ENCODE results near the gene PRKCA.
"Not testable (repeated sequence)": the region's sequence is repeated elsewhere in the genome, so short reads cannot be mapped to it uniquely, and the experiment has no call there.

Gene PRKCA

GRCh38 chr17:66386498-66387351 lies 84.3 kb downstream of the PRKCA start:
- Histone ChIP-seq H3K36me3 (ENCODE audit: control insufficient read depth in 2 of 2, insufficient read depth in 2 of 2, low read length in 2 of 2) (peaks cover 4% of the 10 kb centered on the region in 2 donors), H3K4me3 (ENCODE audit: low read length in 2 of 2) (no peak overlapping the region), H3K27ac (ENCODE audit: low read length) (no peak overlapping the region), H3K9ac (ENCODE audit: low read length in 2 of 2) (no peak overlapping the region), H3K27me3 (ENCODE audit: control insufficient read depth in 1 of 2, insufficient read depth in 2 of 2, low read length in 2 of 2) (no peaks in the 10 kb centered on the region), H3K4me1 (ENCODE audit: control insufficient read depth, insufficient read depth, low read length) (no peaks in the 10 kb centered on the region), H3K9me3 (ENCODE audit: control insufficient read depth in 2 of 2, low read length in 2 of 2) (no peaks in the 10 kb centered on the region)

- Histone ChIP-seq H3K36me3 (ENCODE audit: control insufficient read depth in 2 of 2, insufficient read depth in 2 of 2, low read length in 2 of 2) (peaks cover 4% of the 10 kb centered on the region in 2 donors), H3K4me3 (ENCODE audit: low read length in 2 of 2) (no peak overlapping the region), H3K4me1 (ENCODE audit: control insufficient read depth, insufficient read depth, low read length) (no peaks in the 10 kb centered on the region), H3K9me3 (ENCODE audit: control insufficient read depth in 2 of 2, low read length in 2 of 2) (no peaks in the 10 kb centered on the region), H3K27ac (ENCODE audit: low read length) (no peak overlapping the region), H3K27me3 (ENCODE audit: control insufficient read depth in 1 of 2, insufficient read depth in 2 of 2, low read length in 2 of 2) (no peaks in the 10 kb centered on the region), H3K9ac (ENCODE audit: low read length in 2 of 2) (no peak overlapping the region)
These were observed 85.1 kb downstream of the PRKCA start for GRCh38 chr17:66387392-66387981.

- no peak overlapping the region for H3K9ac ChIP-seq (ENCODE audit: low read length in 2 of 2)
These were observed 90.5 kb downstream of the PRKCA start for GRCh38 chr17:66392783-66393437.

GRCh38 chr17:66395961-66396360 lies 93.5 kb downstream of the PRKCA start:
- peaks cover 2% of the 10 kb centered on the region for H3K4me1 ChIP-seq (ENCODE audit: control insufficient read depth, insufficient read depth, low read length)
- no peak overlapping the region for H3K27ac ChIP-seq (ENCODE audit: low read length)
- H3K36me3 ChIP-seq (ENCODE audit: control insufficient read depth in 2 of 2, insufficient read depth in 2 of 2, low read length in 2 of 2) = peaks cover 0 to under 1% of the 10 kb centered on the region in 2 donors
- no peaks in the 10 kb centered on the region for H3K9me3 ChIP-seq (ENCODE audit: control insufficient read depth in 2 of 2, low read length in 2 of 2)
- no peak overlapping the region for H3K4me3 ChIP-seq (ENCODE audit: low read length in 2 of 2)
- no peak overlapping the region for H3K9ac ChIP-seq (ENCODE audit: low read length in 2 of 2)
- H3K27me3 ChIP-seq (ENCODE audit: control insufficient read depth in 1 of 2, insufficient read depth in 2 of 2, low read length in 2 of 2) = no peaks in the 10 kb centered on the region

More at GRCh38 chr17:66392783-66393437, 90.5 kb downstream of the PRKCA start:
- H3K4me1 ChIP-seq (ENCODE audit: control insufficient read depth, insufficient read depth, low read length) = peaks cover 2% of the 10 kb centered on the region
- H3K4me3 ChIP-seq (ENCODE audit: low read length in 2 of 2) = no peak overlapping the region
- H3K27ac ChIP-seq (ENCODE audit: low read length) = no peak overlapping the region
- no peaks in the 10 kb centered on the region for H3K9me3 ChIP-seq (ENCODE audit: control insufficient read depth in 2 of 2, low read length in 2 of 2)
- peaks cover 4% of the 10 kb centered on the region in 2 donors for H3K36me3 ChIP-seq (ENCODE audit: control insufficient read depth in 2 of 2, insufficient read depth in 2 of 2, low read length in 2 of 2)
- H3K27me3 ChIP-seq (ENCODE audit: control insufficient read depth in 1 of 2, insufficient read depth in 2 of 2, low read length in 2 of 2) = no peaks in the 10 kb centered on the region

- Histone ChIP-seq H3K4me3 (ENCODE audit: low read length in 2 of 2) (no peak overlapping the region), H3K9me3 (ENCODE audit: control insufficient read depth in 2 of 2, low read length in 2 of 2) (no peaks in the 10 kb centered on the region), H3K9ac (ENCODE audit: low read length in 2 of 2) (no peak overlapping the region), H3K27me3 (ENCODE audit: control insufficient read depth in 1 of 2, insufficient read depth in 2 of 2, low read length in 2 of 2) (no peaks in the 10 kb centered on the region), H3K36me3 (ENCODE audit: control insufficient read depth in 2 of 2, insufficient read depth in 2 of 2, low read length in 2 of 2) (no peaks in the 10 kb centered on the region), H3K4me1 (ENCODE audit: control insufficient read depth, insufficient read depth, low read length) (peaks cover 2% of the 10 kb centered on the region), H3K27ac (ENCODE audit: low read length) (no peak overlapping the region)
These were observed 95.1 kb downstream of the PRKCA start for GRCh38 chr17:66397486-66397885.

GRCh38 chr17:66398059-66398458 lies 95.6 kb downstream of the PRKCA start:
- H3K4me1 ChIP-seq (ENCODE audit: control insufficient read depth, insufficient read depth, low read length) = peaks cover 2% of the 10 kb centered on the region
- no peaks in the 10 kb centered on the region for H3K27me3 ChIP-seq (ENCODE audit: control insufficient read depth in 1 of 2, insufficient read depth in 2 of 2, low read length in 2 of 2)
- H3K27ac ChIP-seq (ENCODE audit: low read length) = no peak overlapping the region
- no peaks in the 10 kb centered on the region for H3K9me3 ChIP-seq (ENCODE audit: control insufficient read depth in 2 of 2, low read length in 2 of 2)
- H3K9ac ChIP-seq (ENCODE audit: low read length in 2 of 2) = no peak overlapping the region
- H3K36me3 ChIP-seq (ENCODE audit: control insufficient read depth in 2 of 2, insufficient read depth in 2 of 2, low read length in 2 of 2) = no peaks in the 10 kb centered on the region
- no peak overlapping the region for H3K4me3 ChIP-seq (ENCODE audit: low read length in 2 of 2)

- H3K27ac ChIP-seq (ENCODE audit: low read length) = no peak overlapping the region
- H3K9ac ChIP-seq (ENCODE audit: low read length in 2 of 2) = no peak overlapping the region
- no peaks in the 10 kb centered on the region for H3K36me3 ChIP-seq (ENCODE audit: control insufficient read depth in 2 of 2, insufficient read depth in 2 of 2, low read length in 2 of 2)
- no peaks in the 10 kb centered on the region for H3K9me3 ChIP-seq (ENCODE audit: control insufficient read depth in 2 of 2, low read length in 2 of 2)
- H3K4me3 ChIP-seq (ENCODE audit: low read length in 2 of 2) = no peak overlapping the region
- H3K4me1 ChIP-seq (ENCODE audit: control insufficient read depth, insufficient read depth, low read length) = peaks cover 2% of the 10 kb centered on the region
- H3K27me3 ChIP-seq (ENCODE audit: control insufficient read depth in 1 of 2, insufficient read depth in 2 of 2, low read length in 2 of 2) = no peaks in the 10 kb centered on the region
These were observed 96.2 kb downstream of the PRKCA start for GRCh38 chr17:66398617-66399016.

GRCh38 chr17:66399441-66399840 lies 97.0 kb downstream of the PRKCA start:
- peaks cover 7% of the 10 kb centered on the region for H3K4me1 ChIP-seq (ENCODE audit: control insufficient read depth, insufficient read depth, low read length)
- H3K27me3 ChIP-seq (ENCODE audit: control insufficient read depth in 1 of 2, insufficient read depth in 2 of 2, low read length in 2 of 2) = no peaks in the 10 kb centered on the region
- H3K4me3 ChIP-seq (ENCODE audit: low read length in 2 of 2) = no peak overlapping the region
- H3K9ac ChIP-seq (ENCODE audit: low read length in 2 of 2) = no peak overlapping the region
- no peaks in the 10 kb centered on the region for H3K9me3 ChIP-seq (ENCODE audit: control insufficient read depth in 2 of 2, low read length in 2 of 2)
- H3K36me3 ChIP-seq (ENCODE audit: control insufficient read depth in 2 of 2, insufficient read depth in 2 of 2, low read length in 2 of 2) = no peaks in the 10 kb centered on the region
- H3K27ac ChIP-seq (ENCODE audit: low read length) = no peak overlapping the region

- not testable (repeated sequence) for H3K27ac ChIP-seq (ENCODE audit: low read length); H3K4me3 ChIP-seq (ENCODE audit: low read length in 2 of 2); H3K36me3 ChIP-seq (ENCODE audit: control insufficient read depth in 2 of 2, insufficient read depth in 2 of 2, low read length in 2 of 2); H3K27me3 ChIP-seq (ENCODE audit: control insufficient read depth in 1 of 2, insufficient read depth in 2 of 2, low read length in 2 of 2); H3K9ac ChIP-seq (ENCODE audit: low read length in 2 of 2); H3K9me3 ChIP-seq (ENCODE audit: control insufficient read depth in 2 of 2, low read length in 2 of 2)
- peaks cover 11% of the 10 kb centered on the region for H3K4me1 ChIP-seq (ENCODE audit: control insufficient read depth, insufficient read depth, low read length)
These were observed 97.8 kb downstream of the PRKCA start for GRCh38 chr17:66400041-66400688.

GRCh38 chr17:66400698-66401097 lies 98.3 kb downstream of the PRKCA start:
- no peaks in the 10 kb centered on the region for H3K27me3 ChIP-seq (ENCODE audit: control insufficient read depth in 1 of 2, insufficient read depth in 2 of 2, low read length in 2 of 2)
- no peak overlapping the region for H3K27ac ChIP-seq (ENCODE audit: low read length)
- H3K9ac ChIP-seq (ENCODE audit: low read length in 2 of 2) = no peak overlapping the region
- peaks cover 13% of the 10 kb centered on the region for H3K4me1 ChIP-seq (ENCODE audit: control insufficient read depth, insufficient read depth, low read length)
- H3K9me3 ChIP-seq (ENCODE audit: control insufficient read depth in 2 of 2, low read length in 2 of 2) = no peaks in the 10 kb centered on the region
- H3K36me3 ChIP-seq (ENCODE audit: control insufficient read depth in 2 of 2, insufficient read depth in 2 of 2, low read length in 2 of 2) = no peaks in the 10 kb centered on the region
- no peak overlapping the region for H3K4me3 ChIP-seq (ENCODE audit: low read length in 2 of 2)
